ENCODE measurements around the gene TEN1. TPM values are rescaled to one million over a fixed set of nuclear protein-coding genes. Genes with fewer than 3 reads are reported as not detected.

Gene TEN1
- total RNA-seq, 1 donor from 2014 or later: 10.9 TPM

DNA sequence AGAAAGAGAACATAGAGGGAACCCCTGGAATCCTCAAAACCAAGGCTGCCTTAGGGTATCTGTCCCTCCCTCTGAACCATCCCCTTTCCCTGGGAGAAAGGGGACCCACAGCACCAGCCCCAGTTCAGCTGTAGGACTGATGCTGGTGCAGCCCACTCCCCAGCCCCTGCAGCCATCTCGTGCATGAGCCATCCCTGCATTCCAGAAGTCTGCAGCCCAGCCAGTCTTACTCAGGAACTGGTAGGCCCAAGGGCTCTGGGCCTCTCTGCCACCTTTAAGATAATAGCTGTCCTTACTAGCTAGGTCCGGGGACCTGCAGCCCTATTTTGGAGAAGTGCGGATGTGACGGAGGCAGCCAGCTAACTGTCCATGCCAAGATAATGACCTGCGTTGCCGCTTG lies 54.1 kb downstream of the TEN1 start:
- TF ChIP-seq, protein P1, sequence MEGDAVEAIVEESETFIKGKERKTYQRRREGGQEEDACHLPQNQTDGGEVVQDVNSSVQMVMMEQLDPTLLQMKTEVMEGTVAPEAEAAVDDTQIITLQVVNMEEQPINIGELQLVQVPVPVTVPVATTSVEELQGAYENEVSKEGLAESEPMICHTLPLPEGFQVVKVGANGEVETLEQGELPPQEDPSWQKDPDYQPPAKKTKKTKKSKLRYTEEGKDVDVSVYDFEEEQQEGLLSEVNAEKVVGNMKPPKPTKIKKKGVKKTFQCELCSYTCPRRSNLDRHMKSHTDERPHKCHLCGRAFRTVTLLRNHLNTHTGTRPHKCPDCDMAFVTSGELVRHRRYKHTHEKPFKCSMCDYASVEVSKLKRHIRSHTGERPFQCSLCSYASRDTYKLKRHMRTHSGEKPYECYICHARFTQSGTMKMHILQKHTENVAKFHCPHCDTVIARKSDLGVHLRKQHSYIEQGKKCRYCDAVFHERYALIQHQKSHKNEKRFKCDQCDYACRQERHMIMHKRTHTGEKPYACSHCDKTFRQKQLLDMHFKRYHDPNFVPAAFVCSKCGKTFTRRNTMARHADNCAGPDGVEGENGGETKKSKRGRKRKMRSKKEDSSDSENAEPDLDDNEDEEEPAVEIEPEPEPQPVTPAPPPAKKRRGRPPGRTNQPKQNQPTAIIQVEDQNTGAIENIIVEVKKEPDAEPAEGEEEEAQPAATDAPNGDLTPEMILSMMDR (IDR thresholded peaks at IDR 0.05): no peak
- intact Hi-C loops (cut with DNase I): no loop called here
- H3K27me3 ChIP-seq: no peaks in the 10 kb centered on the region
- H3K36me3 ChIP-seq: peaks cover 4% of the 10 kb centered on the region
- H3K9me3 ChIP-seq: no peaks in the 10 kb centered on the region
- ATAC-seq: no peak
- peaks cover 14% of the 10 kb centered on the region for H3K4me1 ChIP-seq
- no peak overlapping the region for H3K27ac ChIP-seq
- no peak overlapping the region for H3K4me3 ChIP-seq
- DNase-seq: no peak

DNA sequence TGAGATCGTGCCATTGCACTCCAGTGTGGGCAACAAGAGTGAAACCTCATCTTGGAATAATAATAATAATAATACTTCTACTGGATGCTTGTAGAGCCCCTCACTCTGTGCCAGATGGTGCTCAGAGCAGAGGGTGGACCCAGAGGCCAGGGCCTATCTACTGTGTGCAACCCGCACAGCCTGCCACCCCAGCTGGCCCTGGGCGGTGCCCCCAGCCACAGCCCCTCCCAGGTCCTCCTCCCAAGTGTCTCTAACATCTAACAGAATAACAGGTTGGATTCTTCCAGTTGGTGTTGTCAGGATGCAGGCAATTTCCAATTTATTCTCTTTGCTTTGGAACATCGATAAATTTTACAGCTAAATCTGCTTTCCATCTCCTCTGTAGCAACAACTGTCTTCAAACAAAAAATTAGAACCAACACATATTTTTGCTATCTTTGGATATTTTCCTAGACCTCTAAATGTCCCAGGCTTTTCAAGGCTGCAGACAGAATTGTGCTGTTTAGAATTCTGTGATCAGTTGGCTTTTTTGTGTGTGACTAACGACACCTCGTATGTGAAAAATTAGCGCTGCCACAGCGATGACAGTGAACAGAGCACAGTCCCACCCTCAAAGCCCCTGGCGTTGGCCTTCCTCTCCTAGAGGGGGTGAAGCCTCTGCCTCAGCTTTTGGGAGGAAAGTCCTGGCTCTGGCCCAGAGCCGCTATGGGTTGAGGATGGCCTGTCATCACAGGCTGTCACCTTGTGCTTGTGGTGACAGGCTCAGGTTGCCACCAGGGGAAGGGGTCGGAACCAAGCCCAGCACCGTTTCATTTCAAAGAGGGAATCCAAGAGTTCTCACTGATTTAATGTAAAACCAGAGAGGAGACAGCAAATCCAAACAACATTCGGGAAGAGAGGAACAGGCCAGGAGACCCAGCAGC lies 55.6 kb downstream of the TEN1 start:
- H3K27ac ChIP-seq: no peak overlapping the region
- H3K4me3 ChIP-seq: no peak overlapping the region
- no peak for DNase-seq
- no peaks in the 10 kb centered on the region for H3K9me3 ChIP-seq
- ATAC-seq: no peak
- H3K36me3 ChIP-seq: peaks cover 20% of the 10 kb centered on the region
- intact Hi-C loops (cut with DNase I): no loop called here
- peaks cover 4% of the 10 kb centered on the region for H3K4me1 ChIP-seq
- TF ChIP-seq, protein P1 (IDR thresholded peaks at IDR 0.05): no peak
- no peaks in the 10 kb centered on the region for H3K27me3 ChIP-seq

DNA sequence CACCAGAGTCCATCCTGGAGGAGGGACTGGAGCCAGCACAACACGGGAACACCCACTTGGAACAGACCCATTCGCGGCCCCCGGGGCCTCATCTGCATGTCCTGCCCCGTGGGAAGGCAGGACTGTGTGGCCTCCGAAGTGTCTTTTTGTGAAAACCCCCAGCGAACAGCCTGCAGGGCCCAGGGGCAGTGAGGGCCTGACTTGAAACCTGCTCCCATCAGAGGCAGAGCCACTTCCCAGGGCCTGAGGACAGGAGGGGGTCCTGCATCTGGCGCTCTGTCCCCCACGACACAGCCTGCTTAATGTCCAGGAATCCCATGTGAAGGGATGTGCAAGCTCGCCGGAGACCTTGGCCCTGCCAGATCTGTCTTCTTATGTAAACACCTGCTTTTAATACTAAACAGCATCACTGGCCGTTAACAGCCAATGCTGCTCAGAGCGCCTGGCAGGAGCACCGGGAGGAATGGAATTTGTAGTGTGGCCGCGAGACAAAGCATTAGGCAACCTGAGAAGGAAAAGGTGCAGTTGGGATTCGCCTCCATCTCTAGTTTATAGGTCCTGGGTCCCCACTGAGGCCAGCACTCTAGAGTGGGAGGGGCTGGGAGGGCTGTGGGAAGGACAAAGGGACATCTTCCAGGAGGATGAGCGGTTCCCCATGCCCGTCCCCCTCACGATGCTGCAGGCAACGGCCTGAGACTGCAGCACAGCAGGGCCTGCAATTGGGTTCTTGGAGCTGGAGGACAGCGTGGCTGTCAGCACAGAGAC lies 57.6 kb downstream of the TEN1 start:
- TF ChIP-seq, protein P1 (IDR thresholded peaks at IDR 0.05): no peak
- peaks cover 40% of the 10 kb centered on the region for H3K36me3 ChIP-seq
- no peak overlapping the region for H3K27ac ChIP-seq
- DNase-seq (no peak), ATAC-seq (no peak)
- no peaks in the 10 kb centered on the region for H3K4me1 ChIP-seq
- intact Hi-C loops (cut with DNase I): no loop called here
- H3K4me3 ChIP-seq: no peak overlapping the region
- H3K27me3 ChIP-seq: no peaks in the 10 kb centered on the region
- no peaks in the 10 kb centered on the region for H3K9me3 ChIP-seq

GRCh38 chr17:76038050-76038449 lies 59.0 kb downstream of the TEN1 start:
- H3K36me3 ChIP-seq: peaks cover 53% of the 10 kb centered on the region
- H3K4me3 ChIP-seq: no peak overlapping the region
- H3K27me3 ChIP-seq: no peaks in the 10 kb centered on the region
- no peak for DNase-seq
- no peaks in the 10 kb centered on the region for H3K4me1 ChIP-seq
- TF ChIP-seq, protein P1 (IDR thresholded peaks at IDR 0.05): no peak
- intact Hi-C loops (cut with DNase I): no loop called here
- no peak overlapping the region for H3K27ac ChIP-seq
- no peaks in the 10 kb centered on the region for H3K9me3 ChIP-seq
- ATAC-seq: no peak

DNA sequence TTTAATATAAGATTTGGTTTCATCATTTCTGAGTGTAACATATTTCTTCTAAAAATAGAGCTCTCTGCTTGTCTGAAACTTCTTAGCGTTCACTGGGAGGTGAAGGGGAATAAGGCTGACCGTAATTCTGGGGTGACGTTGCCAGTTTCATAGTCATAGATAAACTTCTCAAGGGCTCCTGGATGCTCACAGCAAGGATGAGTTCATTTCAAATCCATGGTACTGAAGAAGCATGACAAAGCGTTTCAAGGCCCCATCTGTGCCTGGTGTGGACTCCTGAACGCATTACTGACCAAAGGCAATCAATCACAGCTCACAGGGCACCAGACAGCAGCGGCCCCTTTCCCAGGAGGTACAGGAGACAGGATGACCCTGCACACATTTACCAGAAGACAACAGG lies 60.1 kb downstream of the TEN1 start:
- H3K4me3 ChIP-seq: no peak overlapping the region
- H3K27me3 ChIP-seq: no peaks in the 10 kb centered on the region
- H3K27ac ChIP-seq: no peak overlapping the region
- peaks cover 64% of the 10 kb centered on the region for H3K36me3 ChIP-seq
- no peak for ATAC-seq
- DNase-seq: no peak
- intact Hi-C loops (cut with DNase I): no loop called here
- no peaks in the 10 kb centered on the region for H3K9me3 ChIP-seq
- H3K4me1 ChIP-seq: no peaks in the 10 kb centered on the region
- TF ChIP-seq, protein P1 (IDR thresholded peaks at IDR 0.05): no peak

Measured in upper lobe of right lung (tissue), 1 donor.